AG04450 (cell line): ENCODE measurements around the gene NTNG1. TPM values are rescaled to one million over a fixed set of nuclear protein-coding genes. Genes with fewer than 3 reads are reported as not detected.

ENCODE experiments used
- CTCF ChIA-PET: fragments of 300-600, 350-600 bp; formaldehyde crosslinking; extraction: SDS; loops from one replicate; lab custom pipeline; 2022; ENCODE audit warnings: antibody characterized with exemption, inconsistent platforms; lab: Charles Lee
- POLR2A ChIA-PET: fragments of 350-600 bp; formaldehyde crosslinking; extraction: SDS; loops from one replicate; lab custom pipeline; 2021; ENCODE audit warnings: antibody characterized with exemption, inconsistent platforms; lab: Yijun Ruan, JAX
- DNase-seq: peaks from one replicate; pipeline ENCODE4 v3.0.0-alpha.2; 2011; ENCODE audit warnings: low read depth, low spot score
- H3K27ac ChIP-seq: one replicate; pipeline ENCODE4 v1.5.1; 2012; ENCODE audit warnings: low read depth, low read length, control low read depth
- H3K27me3 ChIP-seq: one replicate; pipeline ENCODE4 v1.6.0; 2012; ENCODE audit warnings: low read length; ENCODE audit not compliant: control insufficient read depth, insufficient read depth
- H3K4me3 ChIP-seq: 2 replicates; pipeline ENCODE4 v1.5.1; 2011; ENCODE audit warnings: mild to moderate bottlenecking, low read depth, low read length, control low read depth
- H3K9me3 ChIP-seq: 2 replicates; pipeline ENCODE4 v1.5.1; 2012; ENCODE audit warnings: low read length; ENCODE audit not compliant: control insufficient read depth, insufficient read depth
- polyA plus RNA-seq: library from polyadenylated mRNA; depleted of rRNA; stranded (reverse); fragments of >200 nt; gene quantifications from 2 replicates; pipeline ENCODE4 v1.2.3, GENCODE V29; 2011
- TF ChIP-seq, protein P1 (sequence below): IDR thresholded peaks from 2 replicates; pipeline ENCODE4 v1.5.1; 2011; ENCODE audit warnings: low read depth, low read length, control low read depth, inconsistent platforms

Gene NTNG1
- polyA plus RNA-seq, 1 experiment: 0.32 TPM

GRCh38 chr1:107246775-107247345, 106.0 kb downstream of the NTNG1 start:
- POLR2A ChIA-PET: no interaction called here
- DNase-seq: no peak
- CTCF ChIA-PET: interaction anchor here (0.6 kb wide), 1 partner anchor 398 kb away, joined by 4 read pairs; no protein-coding TSS in a partner anchor
- TF ChIP-seq, protein P1, sequence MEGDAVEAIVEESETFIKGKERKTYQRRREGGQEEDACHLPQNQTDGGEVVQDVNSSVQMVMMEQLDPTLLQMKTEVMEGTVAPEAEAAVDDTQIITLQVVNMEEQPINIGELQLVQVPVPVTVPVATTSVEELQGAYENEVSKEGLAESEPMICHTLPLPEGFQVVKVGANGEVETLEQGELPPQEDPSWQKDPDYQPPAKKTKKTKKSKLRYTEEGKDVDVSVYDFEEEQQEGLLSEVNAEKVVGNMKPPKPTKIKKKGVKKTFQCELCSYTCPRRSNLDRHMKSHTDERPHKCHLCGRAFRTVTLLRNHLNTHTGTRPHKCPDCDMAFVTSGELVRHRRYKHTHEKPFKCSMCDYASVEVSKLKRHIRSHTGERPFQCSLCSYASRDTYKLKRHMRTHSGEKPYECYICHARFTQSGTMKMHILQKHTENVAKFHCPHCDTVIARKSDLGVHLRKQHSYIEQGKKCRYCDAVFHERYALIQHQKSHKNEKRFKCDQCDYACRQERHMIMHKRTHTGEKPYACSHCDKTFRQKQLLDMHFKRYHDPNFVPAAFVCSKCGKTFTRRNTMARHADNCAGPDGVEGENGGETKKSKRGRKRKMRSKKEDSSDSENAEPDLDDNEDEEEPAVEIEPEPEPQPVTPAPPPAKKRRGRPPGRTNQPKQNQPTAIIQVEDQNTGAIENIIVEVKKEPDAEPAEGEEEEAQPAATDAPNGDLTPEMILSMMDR: no peak
- Histone ChIP-seq H3K9me3 (no peaks in the 10 kb centered on the region), H3K4me3 (no peak overlapping the region), H3K27me3 (no peaks in the 10 kb centered on the region), H3K27ac (no peak overlapping the region)

DNA sequence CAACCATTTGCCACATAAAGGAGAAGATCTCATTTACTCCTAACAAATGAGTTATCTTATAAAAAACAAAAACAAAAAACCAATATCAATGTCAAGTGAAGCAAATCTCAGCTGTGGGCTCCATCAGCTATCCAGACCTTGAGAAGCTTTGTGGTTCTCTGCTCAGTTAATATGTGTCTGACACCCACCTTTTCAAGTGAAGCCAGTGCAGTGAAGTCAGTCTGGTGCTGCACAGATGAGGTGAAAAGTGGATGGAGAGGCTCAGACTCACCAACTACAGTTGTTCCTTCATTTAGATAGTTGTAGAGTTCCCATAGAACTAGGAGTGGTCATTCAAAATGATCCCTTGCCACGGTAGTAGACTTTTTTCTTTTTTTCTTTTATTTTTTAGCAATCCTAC, 106.8 kb downstream of the NTNG1 start:
- Histone ChIP-seq H3K27me3 (no peaks in the 10 kb centered on the region), H3K4me3 (no peak overlapping the region), H3K9me3 (no peaks in the 10 kb centered on the region), H3K27ac (no peak overlapping the region)
- DNase-seq: no peak
- TF ChIP-seq, protein P1: no peak
- CTCF ChIA-PET: no interaction called here
- POLR2A ChIA-PET: no interaction called here

DNA sequence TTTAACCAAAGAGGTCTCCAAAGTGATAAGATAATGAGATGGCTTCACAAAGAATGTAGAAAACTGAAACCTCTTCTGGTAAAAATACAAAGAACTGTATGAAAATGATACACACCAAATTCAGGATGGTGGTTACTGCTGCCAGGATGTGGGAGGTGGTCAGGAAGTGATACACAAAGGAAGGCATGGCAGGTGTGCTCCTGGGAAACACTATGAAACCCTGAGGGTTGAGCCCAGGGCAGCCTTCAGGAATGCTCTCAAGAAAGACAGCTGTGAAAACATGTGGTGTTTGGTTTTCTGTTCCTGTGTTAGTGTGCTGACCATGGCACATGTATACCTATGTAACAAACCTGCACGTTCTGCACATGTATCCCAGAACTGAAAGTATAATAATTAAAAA, 109.3 kb downstream of the NTNG1 start:
- Histone ChIP-seq H3K4me3 (no peak overlapping the region), H3K27ac (no peak overlapping the region), H3K27me3 (no peaks in the 10 kb centered on the region), H3K9me3 (no peaks in the 10 kb centered on the region)
- CTCF ChIA-PET: no interaction called here
- no peak for DNase-seq
- TF ChIP-seq, protein P1: no peak
- POLR2A ChIA-PET: no interaction called here

DNA sequence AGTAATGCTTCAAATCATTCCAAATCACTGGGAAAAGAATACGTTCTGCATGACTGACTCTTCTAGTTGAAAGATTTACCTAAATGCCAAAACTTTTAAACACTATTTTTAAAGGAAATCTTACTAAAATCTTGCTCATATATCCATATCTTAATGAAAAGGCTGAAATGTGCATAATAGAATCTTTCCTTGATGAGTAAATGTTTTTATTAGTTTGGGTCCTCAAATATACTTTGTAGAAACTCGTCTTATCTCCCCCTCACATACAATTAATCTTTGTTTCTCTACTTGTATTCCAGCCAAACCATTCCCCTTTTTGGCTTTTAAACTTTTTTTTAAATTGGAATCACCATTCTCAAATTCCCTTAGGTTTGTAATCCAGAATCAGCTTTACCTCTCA, 110.2 kb downstream of the NTNG1 start:
- DNase-seq: no peak
- no peak overlapping the region for H3K4me3 ChIP-seq
- CTCF ChIA-PET: no interaction called here
- no peaks in the 10 kb centered on the region for H3K27me3 ChIP-seq
- POLR2A ChIA-PET: no interaction called here
- TF ChIP-seq, protein P1: no peak
- no peaks in the 10 kb centered on the region for H3K9me3 ChIP-seq
- H3K27ac ChIP-seq: no peak overlapping the region

DNA sequence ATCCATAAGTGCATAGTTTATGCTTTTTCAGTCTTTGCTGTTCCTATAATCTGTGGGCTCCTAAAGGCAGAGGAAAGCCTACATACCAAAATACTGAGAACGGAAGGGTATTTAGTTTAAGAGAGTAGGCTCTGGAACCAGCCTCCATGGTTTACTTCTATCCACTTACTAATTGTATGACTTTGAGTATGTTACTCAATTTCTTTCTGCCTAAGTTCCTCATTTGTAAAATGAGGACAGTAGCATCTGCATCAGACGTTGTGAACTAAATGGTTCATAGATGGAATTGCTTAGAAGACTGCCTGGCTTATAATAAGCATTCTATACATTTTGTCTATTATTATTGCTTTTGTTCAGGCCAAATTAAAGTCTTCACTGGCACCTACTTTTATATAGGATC, 111.0 kb downstream of the NTNG1 start:
- POLR2A ChIA-PET: no interaction called here
- CTCF ChIA-PET: no interaction called here

More for the DNA sequence above, 111.0 kb downstream of the NTNG1 start:
- no peaks in the 10 kb centered on the region for H3K9me3 ChIP-seq
- TF ChIP-seq, protein P1: no peak
- no peaks in the 10 kb centered on the region for H3K27me3 ChIP-seq
- no peak overlapping the region for H3K4me3 ChIP-seq
- no peak overlapping the region for H3K27ac ChIP-seq
- no peak for DNase-seq
